ENCODE measurements around the gene HSD11B2. TPM values are rescaled to one million over a fixed set of nuclear protein-coding genes. Genes with fewer than 3 reads are reported as not detected.

HSD11B2 gene
- total and polyA plus RNA-seq, 8 donors, result 0.89 to 837 (median 2.9) TPM; not detected in 1

GRCh38 chr16:67425580-67425979, 5.3 kb upstream of the HSD11B2 start:
- TF ChIP-seq, protein P1, sequence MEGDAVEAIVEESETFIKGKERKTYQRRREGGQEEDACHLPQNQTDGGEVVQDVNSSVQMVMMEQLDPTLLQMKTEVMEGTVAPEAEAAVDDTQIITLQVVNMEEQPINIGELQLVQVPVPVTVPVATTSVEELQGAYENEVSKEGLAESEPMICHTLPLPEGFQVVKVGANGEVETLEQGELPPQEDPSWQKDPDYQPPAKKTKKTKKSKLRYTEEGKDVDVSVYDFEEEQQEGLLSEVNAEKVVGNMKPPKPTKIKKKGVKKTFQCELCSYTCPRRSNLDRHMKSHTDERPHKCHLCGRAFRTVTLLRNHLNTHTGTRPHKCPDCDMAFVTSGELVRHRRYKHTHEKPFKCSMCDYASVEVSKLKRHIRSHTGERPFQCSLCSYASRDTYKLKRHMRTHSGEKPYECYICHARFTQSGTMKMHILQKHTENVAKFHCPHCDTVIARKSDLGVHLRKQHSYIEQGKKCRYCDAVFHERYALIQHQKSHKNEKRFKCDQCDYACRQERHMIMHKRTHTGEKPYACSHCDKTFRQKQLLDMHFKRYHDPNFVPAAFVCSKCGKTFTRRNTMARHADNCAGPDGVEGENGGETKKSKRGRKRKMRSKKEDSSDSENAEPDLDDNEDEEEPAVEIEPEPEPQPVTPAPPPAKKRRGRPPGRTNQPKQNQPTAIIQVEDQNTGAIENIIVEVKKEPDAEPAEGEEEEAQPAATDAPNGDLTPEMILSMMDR (IDR thresholded peaks at IDR 0.05), result no peak
- TF ChIP-seq EP300 (IDR thresholded peaks at IDR 0.05) (no peak), POLR2AphosphoS5 (IDR thresholded peaks at IDR 0.05) (no peak), POLR2A (IDR thresholded peaks at IDR 0.05) (no peak)
- Histone ChIP-seq H3K27ac (no peak overlapping the region), H3K4me1 (peaks cover 10 to 35% (median 25%) of the 10 kb centered on the region in 4 donors), H3K9me3 (no peaks in the 10 kb centered on the region), H3K36me3 (no peaks in the 10 kb centered on the region), H3K4me3 (no peak overlapping the region), H3K27me3 (peaks cover 0 to 63% (median 0%) of the 10 kb centered on the region in 3 donors)
- peak in 1 of 2 donors; percentile 48 for DNase-seq
- WGBS, 5 donors, result 66 to 91% (median 80%) methylated on average over 4 of the region's 4 CpGs
- intact Hi-C loops (cut with DNase I; ENCODE audit: low total_unique reads), result loop anchor here (5.0 kb wide), 1 partner anchor 42 kb away; no protein-coding TSS in a partner anchor

GRCh38 chr16:67426022-67426421, 4.9 kb upstream of the HSD11B2 start:
- peaks cover 14 to 39% (median 29%) of the 10 kb centered on the region in 4 donors for H3K4me1 ChIP-seq
- WGBS, 5 donors, result 80 to 88% (median 87%) methylated on average over 7 of the region's 7 CpGs
- no peaks in the 10 kb centered on the region for H3K36me3 ChIP-seq
- DNase-seq, result no peak
- no peaks in the 10 kb centered on the region for H3K9me3 ChIP-seq
- intact Hi-C loops (cut with DNase I; ENCODE audit: low total_unique reads), result loop anchor here (5.0 kb wide), 1 partner anchor 41 kb away; no protein-coding TSS in a partner anchor
- no peak overlapping the region for H3K4me3 ChIP-seq
- H3K27ac ChIP-seq, result no peak overlapping the region
- H3K27me3 ChIP-seq, result peaks cover 0 to 67% (median 0%) of the 10 kb centered on the region in 3 donors
- TF ChIP-seq, protein P1 (IDR thresholded peaks at IDR 0.05), result no peak
- TF ChIP-seq EP300 (IDR thresholded peaks at IDR 0.05) (no peak), POLR2A (IDR thresholded peaks at IDR 0.05) (no peak), POLR2AphosphoS5 (IDR thresholded peaks at IDR 0.05) (no peak)

GRCh38 chr16:67426950-67427349, 4.0 kb upstream of the HSD11B2 start:
- DNase-seq, result no peak
- Histone ChIP-seq H3K27me3 (peaks cover 0 to 68% (median 0%) of the 10 kb centered on the region in 3 donors), H3K4me1 (peaks cover 21 to 47% (median 37%) of the 10 kb centered on the region in 4 donors), H3K36me3 (no peaks in the 10 kb centered on the region), H3K27ac (peak overlapping the region in 1 of 5 donors; percentile 20), H3K4me3 (no peak overlapping the region), H3K9me3 (no peaks in the 10 kb centered on the region)
- intact Hi-C loops (cut with DNase I; ENCODE audit: low total_unique reads), result loop anchor here (5.0 kb wide), 1 partner anchor 40 kb away; no protein-coding TSS in a partner anchor
- 63 to 85% (median 81%) methylated on average over 7 of the region's 7 CpGs for WGBS, 5 donors
- TF ChIP-seq POLR2A (IDR thresholded peaks at IDR 0.05) (no peak), POLR2AphosphoS5 (IDR thresholded peaks at IDR 0.05) (no peak)

GRCh38 chr16:67428146-67428731, 2.7 kb upstream of the HSD11B2 start:
- Histone ChIP-seq H3K27me3 (peaks cover 0 to 68% (median 0%) of the 10 kb centered on the region in 3 donors), H3K9me3 (no peaks in the 10 kb centered on the region), H3K4me1 (peaks cover 22 to 57% (median 43%) of the 10 kb centered on the region in 4 donors), H3K27ac (peak overlapping the region in 3 of 5 donors; percentile 8 to 41 (median 22)), H3K36me3 (no peaks in the 10 kb centered on the region), H3K4me3 (no peak overlapping the region)
- peak; percentile 85 to 92 for DNase-seq
- intact Hi-C loops (cut with DNase I; ENCODE audit: low total_unique reads), result loop anchor here (5.0 kb wide), 1 partner anchor 39 kb away; no protein-coding TSS in a partner anchor
- WGBS, 5 donors, result 15 to 30% (median 18%) methylated on average over 9 to 11 of the region's 11 CpGs
- TF ChIP-seq, protein P1 (IDR thresholded peaks at IDR 0.05), result peak in 5 of 7 experiments; percentile 74 to 94 (median 78)
- TF ChIP-seq POLR2A (IDR thresholded peaks at IDR 0.05), result no peak
